Caco-2 (cell line): Measurements from ENCODE around the gene ACP6. TPM values are rescaled to one million over a fixed set of nuclear protein-coding genes. Genes with fewer than 3 reads are reported as not detected.

ENCODE experiments used
- BruUV-seq: library from RNA; stranded (reverse); fragments of 400-500 nt; replicated peaks from 2 replicates; lab custom pipeline; 2021; lab: Mats Ljungman, UMichigan
- CTCF ChIA-PET: fragments of 300-600 bp; sonication (Branson Sonifier 250); formaldehyde crosslinking; loops from one replicate; lab custom pipeline; 2022; ENCODE audit warnings: antibody characterized with exemption; lab: Charles Lee
- POLR2A ChIA-PET: fragments of 300-600 bp; sonication (Branson Sonifier 250); formaldehyde crosslinking; loops from one replicate; lab custom pipeline; 2022; ENCODE audit warnings: antibody characterized with exemption; lab: Charles Lee
- DNase-seq, 2 experiments: peaks; one replicate each; pipeline versions ENCODE4 v3.0.0 to v3.0.0-alpha.2; 2020 to 2022
- H3K27me3 ChIP-seq: replicated peaks from 2 replicates; pipeline ENCODE4 v1.6.0; 2011; ENCODE audit warnings: low read length; ENCODE audit not compliant: control insufficient read depth, insufficient read depth
- H3K36me3 ChIP-seq: 2 replicates; pipeline ENCODE4 v1.5.1; 2011; ENCODE audit warnings: low read length; ENCODE audit not compliant: control insufficient read depth, insufficient read depth
- H3K4me1 ChIP-seq: fragments of 250-450 bp; sonication (Bioruptor Pico); 2 replicates; pipeline ENCODE4 v1.5.1; 2020; ENCODE audit warnings: mild to moderate bottlenecking
- H3K4me3 ChIP-seq: 2 replicates; pipeline ENCODE4 v1.5.1; 2011; ENCODE audit warnings: low read depth, mild to moderate bottlenecking, control low read depth, low read length
- H3K9me3 ChIP-seq: fragments of 250-450 bp; sonication (Bioruptor Pico); 2 replicates; pipeline ENCODE4 v1.5.1; 2020; ENCODE audit warnings: mild to moderate bottlenecking, moderate library complexity
- H3K27ac Mint-ChIP-seq: one replicate; pipeline ENCODE4 v1.8.0; 2022; ENCODE audit warnings: mixed read lengths; ENCODE audit not compliant: unreplicated experiment
- H3K27me3 Mint-ChIP-seq: one replicate; pipeline ENCODE4 v1.8.0; 2022; ENCODE audit warnings: mixed read lengths; ENCODE audit not compliant: insufficient read depth, unreplicated experiment
- H3K36me3 Mint-ChIP-seq: one replicate; pipeline ENCODE4 v1.8.0; 2022; ENCODE audit warnings: mild to moderate bottlenecking, mixed read lengths; ENCODE audit not compliant: insufficient read depth, unreplicated experiment
- H3K4me1 Mint-ChIP-seq: one replicate; pipeline ENCODE4 v1.8.0; 2022; ENCODE audit warnings: low read depth, mixed read lengths; ENCODE audit not compliant: unreplicated experiment
- H3K4me3 Mint-ChIP-seq: one replicate; pipeline ENCODE4 v1.8.0; 2022; ENCODE audit warnings: mild to moderate bottlenecking, moderate library complexity, mixed read lengths; ENCODE audit not compliant: unreplicated experiment
- H3K9me3 Mint-ChIP-seq: one replicate; pipeline ENCODE4 v1.8.0; 2022; ENCODE audit warnings: mixed read lengths; ENCODE audit not compliant: unreplicated experiment
- CTCF ChIP-seq, 2 experiments: fragments of 200-600 bp in 1 of 2; IDR thresholded peaks; 1 replicate in 1 of 2; 2 replicates in 1 of 2; pipeline versions ENCODE4 v1.5.1 to v1.8.0; 2011 to 2022; ENCODE audit warnings: antibody characterized with exemption in 1 of 2, control low read depth in 1 of 2, inconsistent platforms in 1 of 2, low read depth in 1 of 2, low read length in 1 of 2, mild to moderate bottlenecking in 1 of 2, moderate library complexity in 1 of 2; ENCODE audit not compliant: insufficient read depth in 1 of 2, severe bottlenecking in 1 of 2, unreplicated experiment in 1 of 2
- intact Hi-C: fragments of 100-400 bp; cut with micrococcal nuclease; formaldehyde crosslinking; loops from one replicate; pipeline ENCODE4 v1.10.0; 2022; ENCODE audit not compliant: unreplicated experiment
- total RNA-seq: library from RNA; stranded (reverse); gene quantifications from 2 replicates; pipeline ENCODE4 v1.2.3, GENCODE V29; 2022

Gene ACP6
- total RNA-seq, 1 experiment from 2014 or later = 24.6 TPM

- H3K36me3 ChIP-seq = no peaks in the 10 kb centered on the region
- POLR2A ChIA-PET = no interaction called here
- peaks cover 14% of the 10 kb centered on the region for H3K4me1 Mint-ChIP-seq
- H3K4me3 Mint-ChIP-seq = no peak overlapping the region
- no peaks in the 10 kb centered on the region for H3K9me3 Mint-ChIP-seq
- H3K27me3 Mint-ChIP-seq = no peaks in the 10 kb centered on the region
- CTCF ChIA-PET = no interaction called here
- H3K9me3 ChIP-seq = no peaks in the 10 kb centered on the region
- no peak for TF ChIP-seq CTCF (IDR thresholded peaks at IDR 0.05; ENCODE audit: insufficient read depth in 1 of 2, low read depth in 1 of 2, low read length in 1 of 2, severe bottlenecking in 1 of 2, unreplicated experiment in 1 of 2)
- DNase-seq = no peak
- H3K4me1 ChIP-seq = peaks cover 7% of the 10 kb centered on the region; the same call in 1 of the 2 replicates
- no TSS peak for BruUV-seq
- H3K4me3 ChIP-seq = no peak overlapping the region
- H3K36me3 Mint-ChIP-seq = peaks cover 7% of the 10 kb centered on the region
- H3K27ac Mint-ChIP-seq = no peak overlapping the region
- intact Hi-C loops = no loop called here
- H3K27me3 ChIP-seq = no peaks in the 10 kb centered on the region
Observed at GRCh38 chr1:147664206-147664605, 6.1 kb downstream of the ACP6 start.

- peaks cover 2% of the 10 kb centered on the region for H3K36me3 ChIP-seq
- Mint-ChIP-seq H3K27me3 (no peaks in the 10 kb centered on the region), H3K4me1 (no peaks in the 10 kb centered on the region), H3K36me3 (peaks cover 4% of the 10 kb centered on the region), H3K4me3 (no peak overlapping the region), H3K27ac (no peak overlapping the region), H3K9me3 (no peaks in the 10 kb centered on the region)
- POLR2A ChIA-PET = no interaction called here
- no peaks in the 10 kb centered on the region for H3K9me3 ChIP-seq
- no TSS peak for BruUV-seq
- no peaks in the 10 kb centered on the region for H3K4me1 ChIP-seq
- intact Hi-C loops = no loop called here
- no peak for TF ChIP-seq CTCF (IDR thresholded peaks at IDR 0.05; ENCODE audit: insufficient read depth in 1 of 2, low read depth in 1 of 2, low read length in 1 of 2, severe bottlenecking in 1 of 2, unreplicated experiment in 1 of 2)
- CTCF ChIA-PET = no interaction called here
- DNase-seq = no peak
- H3K4me3 ChIP-seq = no peak overlapping the region
- H3K27me3 ChIP-seq = no peaks in the 10 kb centered on the region
Observed at GRCh38 chr1:147654511-147654910, 15.8 kb downstream of the ACP6 start.

- intact Hi-C loops = no loop called here
- ChIA-PET POLR2A (no interaction called here), CTCF (interaction anchor here (0.6 to 1.0 kb wide), 3 partner anchors 11 to 77 kb away, joined by 3 to 5 read pairs (median 3); no protein-coding TSS in a partner anchor)
- Mint-ChIP-seq H3K9me3 (no peaks in the 10 kb centered on the region), H3K27ac (no peak overlapping the region), H3K4me1 (no peaks in the 10 kb centered on the region), H3K4me3 (no peak overlapping the region), H3K27me3 (no peaks in the 10 kb centered on the region), H3K36me3 (peaks cover 4% of the 10 kb centered on the region)
- H3K9me3 ChIP-seq = no peaks in the 10 kb centered on the region
- H3K36me3 ChIP-seq = peaks cover 2% of the 10 kb centered on the region
- no TSS peak for BruUV-seq
- no peaks in the 10 kb centered on the region for H3K4me1 ChIP-seq
- no peak for TF ChIP-seq CTCF (IDR thresholded peaks at IDR 0.05; ENCODE audit: insufficient read depth in 1 of 2, low read depth in 1 of 2, low read length in 1 of 2, severe bottlenecking in 1 of 2, unreplicated experiment in 1 of 2)
- no peak overlapping the region for H3K4me3 ChIP-seq
- no peak for DNase-seq
- H3K27me3 ChIP-seq = no peaks in the 10 kb centered on the region
Observed at GRCh38 chr1:147652306-147652705, 18.0 kb downstream of the ACP6 start.
